Measurements from ENCODE around the gene SLC45A2. TPM values are rescaled to one million over a fixed set of nuclear protein-coding genes. Genes with fewer than 3 reads are reported as not detected.

SLC45A2 gene
- total and polyA plus RNA-seq, 4 donors = 0.03 to 0.40 TPM; not detected in 2

GRCh38 chr5:33944543-33945132, 39.9 kb downstream of the SLC45A2 start:
- Histone ChIP-seq H3K4me1 (ENCODE audit: control insufficient read depth in 5 of 5, insufficient read depth in 5 of 5, low read length in 5 of 5) (no peaks in the 10 kb centered on the region), H3K36me3 (ENCODE audit: control insufficient read depth in 4 of 4, insufficient read depth in 4 of 4, low read length in 4 of 4) (no peaks in the 10 kb centered on the region), H3K27ac (ENCODE audit: low read depth in 1 of 2, low read length in 1 of 2) (no peak overlapping the region), H3K27me3 (ENCODE audit: control insufficient read depth in 3 of 3, insufficient read depth in 3 of 3, low read length in 2 of 3) (peaks cover 0 to 43% (median 34%) of the 10 kb centered on the region in 3 donors), H3K9me3 (ENCODE audit: control insufficient read depth in 4 of 4, insufficient read depth in 3 of 4, low read length in 3 of 4) (peaks cover 0 to 2% (median 0%) of the 10 kb centered on the region in 4 donors), H3K9ac (ENCODE audit: insufficient read depth in 1 of 2, low read length in 2 of 2) (no peak overlapping the region), H3K4me3 (no peak overlapping the region)
- DNase-seq (no peak), ATAC-seq (ENCODE audit: insufficient read depth, low FRiP score) (no peak)
- WGBS, 2 donors = 81 to 82% methylated on average over 12 of the region's 12 CpGs
- no peak for TF ChIP-seq CTCF (IDR thresholded peaks at IDR 0.05; ENCODE audit: control extremely low read depth, extremely low read depth)

- WGBS, 2 donors = 80 to 85% methylated on average over 5 of the region's 5 CpGs
- peaks cover 0 to 9% (median 0%) of the 10 kb centered on the region in 4 donors for H3K9me3 ChIP-seq (ENCODE audit: control insufficient read depth in 4 of 4, insufficient read depth in 3 of 4, low read length in 3 of 4)
- no peak overlapping the region for H3K4me3 ChIP-seq
- H3K27ac ChIP-seq (ENCODE audit: low read depth in 1 of 2, low read length in 1 of 2) = no peak overlapping the region
- no peak overlapping the region for H3K9ac ChIP-seq (ENCODE audit: insufficient read depth in 1 of 2, low read length in 2 of 2)
- H3K27me3 ChIP-seq (ENCODE audit: control insufficient read depth in 3 of 3, insufficient read depth in 3 of 3, low read length in 2 of 3) = peaks cover 10 to 75% (median 68%) of the 10 kb centered on the region in 3 donors
- no peak for ATAC-seq (ENCODE audit: insufficient read depth, low FRiP score)
- TF ChIP-seq CTCF (IDR thresholded peaks at IDR 0.05; ENCODE audit: control extremely low read depth, extremely low read depth) = no peak
- no peaks in the 10 kb centered on the region for H3K36me3 ChIP-seq (ENCODE audit: control insufficient read depth in 4 of 4, insufficient read depth in 4 of 4, low read length in 4 of 4)
- H3K4me1 ChIP-seq (ENCODE audit: control insufficient read depth in 5 of 5, insufficient read depth in 5 of 5, low read length in 5 of 5) = peaks cover 0 to 17% (median 4%) of the 10 kb centered on the region in 5 donors
- no peak for DNase-seq
These were observed 43.4 kb downstream of the SLC45A2 start for GRCh38 chr5:33941090-33941489.

GRCh38 chr5:33939556-33940262, 44.8 kb downstream of the SLC45A2 start:
- Histone ChIP-seq H3K4me3 (no peak overlapping the region), H3K9me3 (ENCODE audit: control insufficient read depth in 4 of 4, insufficient read depth in 3 of 4, low read length in 3 of 4) (peaks cover 0 to 9% (median 0%) of the 10 kb centered on the region in 4 donors), H3K27me3 (ENCODE audit: control insufficient read depth in 3 of 3, insufficient read depth in 3 of 3, low read length in 2 of 3) (peaks cover 10 to 73% (median 68%) of the 10 kb centered on the region in 3 donors), H3K4me1 (ENCODE audit: control insufficient read depth in 5 of 5, insufficient read depth in 5 of 5, low read length in 5 of 5) (peaks cover 0 to 18% (median 4%) of the 10 kb centered on the region in 5 donors), H3K9ac (ENCODE audit: insufficient read depth in 1 of 2, low read length in 2 of 2) (no peak overlapping the region), H3K27ac (ENCODE audit: low read depth in 1 of 2, low read length in 1 of 2) (no peak overlapping the region), H3K36me3 (ENCODE audit: control insufficient read depth in 4 of 4, insufficient read depth in 4 of 4, low read length in 4 of 4) (no peaks in the 10 kb centered on the region)
- no peak for ATAC-seq (ENCODE audit: insufficient read depth, low FRiP score)
- WGBS, 2 donors = 66 to 76% methylated on average over 8 of the region's 8 CpGs
- TF ChIP-seq CTCF (IDR thresholded peaks at IDR 0.05; ENCODE audit: control extremely low read depth, extremely low read depth) = no peak
- DNase-seq = no peak
